Suprapubic skin (tissue), 4 donors: ENCODE measurements around the gene IFNLR1. TPM values are rescaled to one million over a fixed set of nuclear protein-coding genes. Genes with fewer than 3 reads are reported as not detected.

ENCODE experiments used
- DNase-seq, 2 donors: peaks; one replicate each; pipeline ENCODE4 v3.0.0-alpha.2; 2019; ENCODE audit warnings: low spot score in 2 of 2
- H3K27ac ChIP-seq: fragments of 200-600 bp; sonication (generic); one replicate; pipeline ENCODE4 v1.5.1; 2019
- H3K27me3 ChIP-seq: fragments of 200-600 bp; sonication (generic); one replicate; pipeline ENCODE4 v1.5.1; 2019
- H3K36me3 ChIP-seq: fragments of 200-600 bp; sonication (generic); one replicate; pipeline ENCODE4 v1.5.1; 2019
- H3K4me1 ChIP-seq: fragments of 200-600 bp; sonication (generic); one replicate; pipeline ENCODE4 v1.5.1; 2019
- H3K4me3 ChIP-seq: fragments of 200-600 bp; sonication (generic); one replicate; pipeline ENCODE4 v1.5.1; 2019; ENCODE audit warnings: mild to moderate bottlenecking
- H3K9me3 ChIP-seq: fragments of 200-600 bp; sonication (generic); one replicate; pipeline ENCODE4 v1.5.1; 2019
- EP300 ChIP-seq: sonication (generic); formaldehyde crosslinking; IDR thresholded peaks from one replicate; pipeline ENCODE4 v1.6.1; 2017; ENCODE audit warnings: antibody characterized with exemption
- POLR2A ChIP-seq, 2 donors: fragments of 450-650 bp; IDR thresholded peaks; one replicate each; pipeline ENCODE4 v1.6.1; 2017; ENCODE audit warnings: antibody characterized with exemption in 2 of 2, mild to moderate bottlenecking in 2 of 2, moderate library complexity in 2 of 2
- POLR2AphosphoS5 ChIP-seq, 3 donors: sonication (generic); formaldehyde crosslinking; IDR thresholded peaks; one replicate each; pipeline ENCODE4 v1.6.1; 2017; ENCODE audit warnings: antibody characterized with exemption in 3 of 3
- WGBS: methylation state at CpG from one replicate; pipeline ENCODE4 v1.1.5; 2018; 5-methylcytosine and 5-hydroxymethylcytosine counted together
- total RNA-seq, 4 donors: library from RNA; depleted of rRNA; stranded (reverse); fragments of >200 nt; gene quantifications; one replicate each; pipeline ENCODE4 v1.1.0, GENCODE V29; 2016
- TF ChIP-seq, protein P1 (sequence below), 2 donors: fragments of 200-600 bp in 1 of 2; fragments of 450-650 bp in 1 of 2; sonication (generic) in 1 of 2; IDR thresholded peaks; one replicate each; pipeline ENCODE4 v1.5.1; 2016 to 2019; ENCODE audit warnings: antibody characterized with exemption in 2 of 2, mild to moderate bottlenecking in 1 of 2, moderate library complexity in 1 of 2

The IFNLR1 gene
- total RNA-seq, 4 donors from 2014 or later, result 11.7 to 16.1 (median 14.0) TPM

DNA sequence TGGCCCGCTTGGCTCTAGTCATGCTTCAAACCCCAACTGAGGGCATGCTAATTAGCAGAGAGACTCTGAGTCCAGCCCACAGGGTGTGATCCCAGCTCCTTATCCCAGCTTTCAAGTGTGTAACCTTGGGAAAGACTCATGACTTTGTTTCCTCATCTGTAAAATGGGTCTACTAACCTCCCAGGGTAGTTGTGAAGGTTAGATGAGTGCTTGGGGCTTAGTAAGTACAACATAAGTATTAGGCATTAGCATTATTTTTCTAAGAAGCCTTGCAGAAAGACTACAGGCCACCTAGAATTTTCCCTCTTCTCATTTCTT lies 78.0 kb downstream of the IFNLR1 start:
- Histone ChIP-seq H3K27me3 (no peaks in the 10 kb centered on the region), H3K4me1 (peaks cover 55% of the 10 kb centered on the region), H3K9me3 (no peaks in the 10 kb centered on the region), H3K4me3 (no peak overlapping the region), H3K27ac (no peak overlapping the region), H3K36me3 (no peaks in the 10 kb centered on the region)
- no peak for DNase-seq
- TF ChIP-seq, protein P1, sequence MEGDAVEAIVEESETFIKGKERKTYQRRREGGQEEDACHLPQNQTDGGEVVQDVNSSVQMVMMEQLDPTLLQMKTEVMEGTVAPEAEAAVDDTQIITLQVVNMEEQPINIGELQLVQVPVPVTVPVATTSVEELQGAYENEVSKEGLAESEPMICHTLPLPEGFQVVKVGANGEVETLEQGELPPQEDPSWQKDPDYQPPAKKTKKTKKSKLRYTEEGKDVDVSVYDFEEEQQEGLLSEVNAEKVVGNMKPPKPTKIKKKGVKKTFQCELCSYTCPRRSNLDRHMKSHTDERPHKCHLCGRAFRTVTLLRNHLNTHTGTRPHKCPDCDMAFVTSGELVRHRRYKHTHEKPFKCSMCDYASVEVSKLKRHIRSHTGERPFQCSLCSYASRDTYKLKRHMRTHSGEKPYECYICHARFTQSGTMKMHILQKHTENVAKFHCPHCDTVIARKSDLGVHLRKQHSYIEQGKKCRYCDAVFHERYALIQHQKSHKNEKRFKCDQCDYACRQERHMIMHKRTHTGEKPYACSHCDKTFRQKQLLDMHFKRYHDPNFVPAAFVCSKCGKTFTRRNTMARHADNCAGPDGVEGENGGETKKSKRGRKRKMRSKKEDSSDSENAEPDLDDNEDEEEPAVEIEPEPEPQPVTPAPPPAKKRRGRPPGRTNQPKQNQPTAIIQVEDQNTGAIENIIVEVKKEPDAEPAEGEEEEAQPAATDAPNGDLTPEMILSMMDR (IDR thresholded peaks at IDR 0.05), result no peak
- TF ChIP-seq POLR2A (IDR thresholded peaks at IDR 0.05), result no peak
- no peak for TF ChIP-seq EP300
- TF ChIP-seq POLR2AphosphoS5 (IDR thresholded peaks at IDR 0.05), result no peak
- WGBS, result 28% methylated on average over 1 of the region's 1 CpG

DNA sequence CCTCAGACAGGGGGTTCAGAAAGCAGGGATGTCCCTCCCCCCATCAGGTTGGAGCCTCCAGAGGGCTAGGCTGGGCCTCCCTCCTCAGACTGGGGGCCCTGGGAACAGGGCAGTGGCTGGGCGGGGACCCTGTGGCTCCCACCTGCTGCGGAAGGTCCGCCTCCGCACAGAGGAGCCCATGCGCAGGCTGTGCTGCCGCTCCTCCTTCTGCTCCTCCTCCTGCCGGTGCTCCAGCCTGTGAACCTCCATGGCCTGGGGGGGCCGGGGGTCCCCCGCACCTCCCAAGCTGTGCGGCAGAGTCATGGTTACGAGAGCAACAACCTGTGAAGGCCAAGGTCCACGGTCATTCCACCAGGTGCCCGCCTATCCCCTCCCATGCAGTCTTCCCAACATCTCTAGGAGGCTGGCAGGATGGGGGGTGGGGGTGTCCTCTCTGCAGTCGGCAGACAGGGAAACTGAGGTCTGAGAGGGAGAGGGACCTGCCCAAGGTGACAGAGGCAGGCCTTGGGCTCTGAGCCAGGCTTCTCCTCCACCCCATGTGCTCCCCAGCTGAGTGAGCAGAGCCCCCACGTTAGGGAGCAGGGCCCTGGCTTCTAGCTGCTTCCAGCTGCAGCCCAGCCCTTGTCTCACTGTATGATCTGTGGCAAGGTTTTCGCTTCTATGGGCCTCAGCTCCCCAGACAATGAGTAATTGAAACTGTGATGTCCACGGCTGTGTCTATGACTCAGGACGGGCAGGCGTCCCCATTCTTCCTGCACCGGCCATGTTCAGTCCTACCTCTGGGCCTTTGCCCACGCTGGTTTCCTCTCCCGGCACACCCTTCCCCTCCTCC lies 78.5 kb downstream of the IFNLR1 start:
- TF ChIP-seq EP300, result no peak
- no peak for TF ChIP-seq POLR2AphosphoS5 (IDR thresholded peaks at IDR 0.05)
- TF ChIP-seq, protein P1 (IDR thresholded peaks at IDR 0.05), result no peak
- TF ChIP-seq POLR2A (IDR thresholded peaks at IDR 0.05), result no peak
- Histone ChIP-seq H3K27ac (peak overlapping the region; percentile 60), H3K27me3 (no peaks in the 10 kb centered on the region), H3K4me1 (peaks cover 57% of the 10 kb centered on the region), H3K36me3 (no peaks in the 10 kb centered on the region), H3K4me3 (no peak overlapping the region), H3K9me3 (no peaks in the 10 kb centered on the region)
- DNase-seq, result no peak
- WGBS, result 52% methylated on average over 16 of the region's 22 CpGs

DNA sequence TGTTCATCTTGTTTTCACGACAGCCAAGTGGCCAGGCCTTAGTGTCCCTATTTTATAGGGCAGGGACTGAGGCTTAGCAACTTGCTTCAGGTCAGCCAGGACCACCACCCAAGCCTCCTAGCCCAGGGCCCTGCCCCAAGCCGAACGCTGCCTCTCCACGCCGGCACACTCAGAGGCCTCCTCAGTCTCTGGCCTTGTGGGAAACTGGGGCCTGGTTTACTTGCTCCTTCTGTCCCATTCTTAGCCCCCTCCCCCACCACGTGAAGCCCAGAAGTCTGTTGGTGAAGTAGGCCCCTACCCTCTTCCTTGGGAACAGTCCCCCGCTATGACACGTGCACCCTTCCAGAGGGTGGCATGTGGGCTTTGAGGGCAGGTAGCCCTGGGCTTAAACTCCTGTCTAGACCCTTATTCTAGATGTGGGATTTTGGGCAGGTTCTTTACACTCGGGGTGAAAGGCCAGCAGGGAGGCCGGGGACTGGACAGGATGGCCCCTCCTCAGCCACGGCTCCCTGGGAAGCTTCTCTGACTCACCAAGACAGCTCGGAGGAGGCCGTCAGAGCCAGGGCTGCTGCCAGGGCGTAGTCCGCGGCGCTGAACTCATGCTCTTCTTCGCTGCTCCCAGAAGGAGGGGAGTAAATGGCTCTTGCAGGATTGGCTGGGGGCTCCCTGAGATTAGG lies 79.5 kb downstream of the IFNLR1 start:
- peaks cover 60% of the 10 kb centered on the region for H3K4me1 ChIP-seq
- no peaks in the 10 kb centered on the region for H3K27me3 ChIP-seq
- TF ChIP-seq EP300, result no peak
- TF ChIP-seq POLR2AphosphoS5 (IDR thresholded peaks at IDR 0.05), result no peak
- TF ChIP-seq POLR2A (IDR thresholded peaks at IDR 0.05), result no peak
- TF ChIP-seq, protein P1 (IDR thresholded peaks at IDR 0.05), result no peak
- no peaks in the 10 kb centered on the region for H3K36me3 ChIP-seq
- 62% methylated on average over 14 of the region's 18 CpGs for WGBS
- H3K27ac ChIP-seq, result peak overlapping the region; percentile 60
- DNase-seq, result no peak
- H3K9me3 ChIP-seq, result no peaks in the 10 kb centered on the region
- no peak overlapping the region for H3K4me3 ChIP-seq

DNA sequence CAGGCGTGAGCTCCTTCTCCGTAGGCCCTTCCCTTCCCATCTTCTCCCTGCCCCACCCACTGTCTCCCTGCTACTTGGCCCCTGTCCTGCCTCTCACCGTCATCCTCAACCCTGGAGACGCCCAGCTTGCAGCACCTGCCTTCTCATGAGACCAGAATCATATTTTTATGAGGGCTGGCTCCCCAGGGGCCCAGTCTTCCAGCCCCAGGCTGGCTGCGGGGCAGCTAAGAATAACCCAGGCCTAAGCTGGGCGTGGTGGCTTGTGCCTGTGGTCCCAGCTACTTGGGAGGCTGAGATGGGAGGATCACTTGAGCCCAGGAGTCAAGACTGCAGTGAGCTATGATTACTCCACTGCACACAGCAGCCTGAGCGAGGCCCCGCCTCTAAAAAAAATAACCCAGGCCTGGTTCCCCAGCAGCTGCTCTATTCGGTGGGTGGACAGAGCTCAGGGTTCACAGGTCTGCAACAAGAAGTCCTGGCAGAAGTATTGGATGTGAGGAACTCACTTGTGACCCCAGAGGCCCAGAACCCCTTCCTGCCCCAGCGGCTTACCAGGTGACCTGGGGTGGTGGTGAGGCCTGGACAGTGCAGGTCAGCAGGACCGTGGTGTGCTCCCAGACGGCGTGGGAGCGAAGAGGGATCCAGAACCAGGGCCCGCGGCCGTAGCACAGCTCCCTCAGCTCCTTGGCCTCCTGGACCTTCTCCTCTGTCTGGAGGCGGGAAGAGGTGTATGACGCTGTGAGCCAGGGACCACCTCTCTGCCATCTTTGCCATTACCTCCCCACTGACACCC lies 81.5 kb downstream of the IFNLR1 start:
- Histone ChIP-seq H3K4me1 (peaks cover 46% of the 10 kb centered on the region), H3K36me3 (no peaks in the 10 kb centered on the region), H3K27ac (peak overlapping the region; percentile 71), H3K9me3 (no peaks in the 10 kb centered on the region), H3K27me3 (no peaks in the 10 kb centered on the region), H3K4me3 (no peak overlapping the region)
- WGBS, result 84% methylated on average over 19 of the region's 19 CpGs
- no peak for TF ChIP-seq POLR2AphosphoS5 (IDR thresholded peaks at IDR 0.05)
- TF ChIP-seq EP300, result no peak
- no peak for TF ChIP-seq POLR2A (IDR thresholded peaks at IDR 0.05)
- TF ChIP-seq, protein P1 (IDR thresholded peaks at IDR 0.05), result no peak
- DNase-seq, result no peak
